Panc1 (cell line): ENCODE data around the gene R3HDM2. TPM values are rescaled to one million over a fixed set of nuclear protein-coding genes. Genes with fewer than 3 reads are reported as not detected.

Source experiments
- ATAC-seq: fragments of 200-7000 bp; cut with Tn5 transposase; 2 replicates; pipeline ENCODE4 v1.9.1; 2020; ENCODE audit warnings: mild to moderate bottlenecking, moderate library complexity
- BruUV-seq: library from RNA; stranded (reverse); fragments of 400-500 nt; replicated peaks from 2 replicates; lab custom pipeline; 2021; lab: Mats Ljungman, UMichigan
- CTCF ChIA-PET: fragments of 300-600 bp; sonication (Branson Sonifier 250); formaldehyde crosslinking; loops from one replicate; lab custom pipeline; 2022; ENCODE audit warnings: antibody characterized with exemption; lab: Charles Lee
- POLR2A ChIA-PET: fragments of 300-600 bp; sonication (Branson Sonifier 250); formaldehyde crosslinking; loops from one replicate; lab custom pipeline; 2022; ENCODE audit warnings: antibody characterized with exemption; lab: Charles Lee
- DNase-seq: peaks from one replicate; pipeline ENCODE4 v3.0.0-alpha.2; 2010; ENCODE audit warnings: low read depth, low spot score
- H3K27ac ChIP-seq: 2 replicates; pipeline ENCODE4 v1.5.1; 2011; ENCODE audit warnings: mild to moderate bottlenecking, low read length, inconsistent platforms
- H3K27me3 ChIP-seq: fragments of 200-500 bp; sonication (Bioruptor generic); 2 replicates; pipeline ENCODE4 v1.6.0; 2014; ENCODE audit warnings: low read length, inconsistent platforms; ENCODE audit not compliant: control insufficient read depth, insufficient read depth
- H3K36me3 ChIP-seq: fragments of 200-500 bp; sonication (Bioruptor generic); 2 replicates; pipeline ENCODE4 v1.5.1; 2014; ENCODE audit warnings: inconsistent platforms, mild to moderate bottlenecking, low read length, moderate library complexity; ENCODE audit not compliant: control insufficient read depth, insufficient read depth
- H3K4me1 ChIP-seq: 2 replicates; pipeline ENCODE4 v1.5.1; 2011; ENCODE audit warnings: inconsistent platforms, mild to moderate bottlenecking, low read length, moderate library complexity; ENCODE audit not compliant: control insufficient read depth, insufficient read depth
- H3K4me3 ChIP-seq, 2 experiments: 2 replicates each; pipeline ENCODE4 v1.5.1; 2011 to 2012; ENCODE audit warnings: low read depth in 2 of 2, low read length in 2 of 2, mild to moderate bottlenecking in 2 of 2, inconsistent platforms in 1 of 2, moderate library complexity in 1 of 2
- H3K9me3 ChIP-seq: fragments of 200-500 bp; sonication (Bioruptor generic); 2 replicates; pipeline ENCODE4 v1.5.1; 2014; ENCODE audit warnings: low read depth, mild to moderate bottlenecking, inconsistent platforms, low read length, moderate library complexity; ENCODE audit not compliant: control insufficient read depth, insufficient read depth
- POLR2AphosphoS5 ChIP-seq: IDR thresholded peaks from 2 replicates; pipeline ENCODE4 v1.6.1; 2012; ENCODE audit warnings: mild to moderate bottlenecking, low read depth, low read length, moderate library complexity
- REST ChIP-seq, 2 experiments: IDR thresholded peaks; 2 replicates each; pipeline ENCODE4 v1.6.1; 2011 to 2012; ENCODE audit warnings: low read depth in 2 of 2, control low read depth in 1 of 2, low read length in 1 of 2, mild to moderate bottlenecking in 1 of 2, moderate library complexity in 1 of 2; ENCODE audit not compliant: insufficient read depth in 1 of 2
- SIN3A ChIP-seq: IDR thresholded peaks from 2 replicates; pipeline ENCODE4 v1.6.1; 2012; ENCODE audit warnings: low read depth, mild to moderate bottlenecking, low read length, moderate library complexity, borderline replicate concordance; ENCODE audit not compliant: insufficient read depth
- TCF7L2 ChIP-seq: IDR thresholded peaks from 2 replicates; pipeline ENCODE4 v1.6.1; 2011; ENCODE audit warnings: mild to moderate bottlenecking, low read depth, low read length, inconsistent platforms
- in situ Hi-C: cut with HindIII; loops from 2 replicates; pipeline ENCODE4 v1.10.0; 2016; ENCODE audit warnings: low sequenced_read_pairs, low pct_unique_long_range_greater_than_20kb
- intact Hi-C: fragments of 100-400 bp; cut with micrococcal nuclease; formaldehyde crosslinking; loops from one replicate; pipeline ENCODE4 v1.10.0; 2022; ENCODE audit not compliant: unreplicated experiment
- total RNA-seq: library from RNA; stranded (reverse); gene quantifications from one replicate; pipeline ENCODE4 v1.2.1, GENCODE V29; 2021; ENCODE audit not compliant: unreplicated experiment
- TF ChIP-seq, protein P1 (sequence below): fragments of 450-650 bp; IDR thresholded peaks from 2 replicates; pipeline ENCODE4 v1.5.1; 2017; ENCODE audit warnings: mild to moderate bottlenecking

Gene R3HDM2
- total RNA-seq, 1 experiment from 2014 or later = 56.5 TPM

DNA sequence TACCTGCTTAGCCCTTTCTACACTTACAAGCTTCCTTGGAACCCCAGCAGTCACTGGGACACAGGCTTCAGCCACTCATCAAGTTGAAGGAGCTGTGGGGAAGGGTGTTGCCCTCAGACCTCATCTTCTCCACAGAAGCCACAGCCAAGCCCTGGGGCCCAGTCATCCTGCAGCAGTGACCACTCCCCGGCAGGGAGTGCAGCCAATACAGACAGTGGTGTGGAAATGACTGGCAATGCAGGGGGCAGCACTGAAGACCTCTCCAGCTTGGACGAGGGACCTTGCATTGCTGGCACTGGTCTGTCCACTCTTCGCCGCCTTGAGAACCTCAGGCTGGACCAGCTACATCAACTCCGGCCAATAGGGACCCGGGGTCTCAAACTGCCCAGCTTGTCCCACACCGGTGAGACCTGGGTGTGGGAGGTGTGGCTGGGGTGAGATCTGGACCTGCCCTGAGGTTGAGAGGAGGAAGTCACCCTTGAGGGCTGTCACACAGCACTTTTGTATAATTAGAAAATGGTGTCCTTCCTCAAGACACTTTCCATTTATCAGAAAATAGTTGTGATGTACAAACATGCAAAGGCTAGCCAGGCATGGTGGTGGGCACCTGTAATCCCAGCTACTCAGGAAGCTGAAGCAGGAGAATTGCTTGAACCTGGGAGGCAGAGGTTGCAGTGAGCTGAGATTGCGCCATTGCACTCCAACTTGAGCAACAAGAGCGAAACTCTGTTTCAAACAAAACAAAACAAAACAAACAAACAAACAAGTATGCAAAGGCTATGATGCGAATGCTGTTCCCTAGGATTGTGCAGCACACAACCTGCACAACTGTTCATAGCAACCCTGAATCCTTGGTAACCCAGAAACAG is 38.7 kb upstream of the R3HDM2 start:
- Histone ChIP-seq H3K27ac (no peak overlapping the region), H3K36me3 (no peaks in the 10 kb centered on the region), H3K4me3 (no peak overlapping the region), H3K27me3 (0 out of 2 replicates have a peak, but pooled peaks cover 2% of the 10 kb centered on the region), H3K4me1 (no peaks in the 10 kb centered on the region), H3K9me3 (no peaks in the 10 kb centered on the region)
- BruUV-seq = no TSS peak
- ATAC-seq (no peak), DNase-seq (no peak)
- in situ Hi-C loops (no loop called here), intact Hi-C loops (no loop called here)
- POLR2A ChIA-PET = no interaction called here
- CTCF ChIA-PET = no interaction called here
- TF ChIP-seq REST (IDR thresholded peaks at IDR 0.05; ENCODE audit: insufficient read depth in 1 of 2, low read depth in 2 of 2, low read length in 1 of 2) (no peak), SIN3A (no peak), TCF7L2 (no peak), POLR2AphosphoS5 (no peak)
- TF ChIP-seq, protein P1, sequence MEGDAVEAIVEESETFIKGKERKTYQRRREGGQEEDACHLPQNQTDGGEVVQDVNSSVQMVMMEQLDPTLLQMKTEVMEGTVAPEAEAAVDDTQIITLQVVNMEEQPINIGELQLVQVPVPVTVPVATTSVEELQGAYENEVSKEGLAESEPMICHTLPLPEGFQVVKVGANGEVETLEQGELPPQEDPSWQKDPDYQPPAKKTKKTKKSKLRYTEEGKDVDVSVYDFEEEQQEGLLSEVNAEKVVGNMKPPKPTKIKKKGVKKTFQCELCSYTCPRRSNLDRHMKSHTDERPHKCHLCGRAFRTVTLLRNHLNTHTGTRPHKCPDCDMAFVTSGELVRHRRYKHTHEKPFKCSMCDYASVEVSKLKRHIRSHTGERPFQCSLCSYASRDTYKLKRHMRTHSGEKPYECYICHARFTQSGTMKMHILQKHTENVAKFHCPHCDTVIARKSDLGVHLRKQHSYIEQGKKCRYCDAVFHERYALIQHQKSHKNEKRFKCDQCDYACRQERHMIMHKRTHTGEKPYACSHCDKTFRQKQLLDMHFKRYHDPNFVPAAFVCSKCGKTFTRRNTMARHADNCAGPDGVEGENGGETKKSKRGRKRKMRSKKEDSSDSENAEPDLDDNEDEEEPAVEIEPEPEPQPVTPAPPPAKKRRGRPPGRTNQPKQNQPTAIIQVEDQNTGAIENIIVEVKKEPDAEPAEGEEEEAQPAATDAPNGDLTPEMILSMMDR = no peak

DNA sequence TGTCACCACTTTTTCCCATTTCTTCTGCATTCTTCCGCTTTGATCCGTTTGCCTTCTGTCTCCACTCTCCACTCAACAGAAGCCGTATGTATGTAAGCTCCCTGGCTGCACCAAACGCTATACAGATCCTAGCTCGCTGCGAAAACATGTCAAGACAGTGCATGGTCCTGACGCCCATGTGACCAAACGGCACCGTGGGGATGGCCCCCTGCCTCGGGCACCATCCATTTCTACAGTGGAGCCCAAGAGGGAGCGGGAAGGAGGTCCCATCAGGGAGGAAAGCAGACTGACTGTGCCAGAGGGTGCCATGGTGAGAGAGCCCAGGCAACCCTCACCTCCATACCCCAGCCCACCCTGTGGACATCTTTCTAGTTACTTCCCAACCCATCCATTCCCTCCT is 37.1 kb upstream of the R3HDM2 start:
- ChIA-PET CTCF (no interaction called here), POLR2A (no interaction called here)
- H3K27ac ChIP-seq = no peak overlapping the region
- DNase-seq (no peak), ATAC-seq (no peak)
- no TSS peak for BruUV-seq
- TF ChIP-seq POLR2AphosphoS5 (no peak), TCF7L2 (no peak), REST (IDR thresholded peaks at IDR 0.05; ENCODE audit: insufficient read depth in 1 of 2, low read depth in 2 of 2, low read length in 1 of 2) (no peak), SIN3A (no peak)
- TF ChIP-seq, protein P1 = no peak
- no peaks in the 10 kb centered on the region for H3K9me3 ChIP-seq
- H3K27me3 ChIP-seq = no peaks in the 10 kb centered on the region
- in situ Hi-C loops (no loop called here), intact Hi-C loops (no loop called here)
- H3K4me3 ChIP-seq = no peak overlapping the region
- no peaks in the 10 kb centered on the region for H3K4me1 ChIP-seq
- no peaks in the 10 kb centered on the region for H3K36me3 ChIP-seq
